GM15510 (cell line): ENCODE data around the gene LCN12.

Experiments
- POLR2A ChIP-seq: IDR thresholded peaks from 3 replicates; pipeline ENCODE4 v1.6.1; 2011; ENCODE audit warnings: borderline replicate concordance; ENCODE audit not compliant: insufficient read length; ENCODE audit errors: extremely low read depth

Gene LCN12

GRCh38 chr9:136965771-136966484, 13.9 kb downstream of the LCN12 start:
- TF ChIP-seq POLR2A, result no peak

- no peak for TF ChIP-seq POLR2A
Observed at GRCh38 chr9:136968333-136969127, 16.5 kb downstream of the LCN12 start.

GRCh38 chr9:136969150-136969549, 17.1 kb downstream of the LCN12 start:
- no peak for TF ChIP-seq POLR2A

GRCh38 chr9:136969774-136970173, 17.7 kb downstream of the LCN12 start:
- TF ChIP-seq POLR2A, result no peak

- no peak for TF ChIP-seq POLR2A
Observed at GRCh38 chr9:136970361-136970760, 18.3 kb downstream of the LCN12 start.

- TF ChIP-seq POLR2A, result no peak
Observed at GRCh38 chr9:136971746-136972145, 19.7 kb downstream of the LCN12 start.

GRCh38 chr9:136972335-136972734, 20.3 kb downstream of the LCN12 start:
- no peak for TF ChIP-seq POLR2A

- TF ChIP-seq POLR2A, result no peak
Observed at GRCh38 chr9:136972743-136973142, 20.7 kb downstream of the LCN12 start.

- no peak for TF ChIP-seq POLR2A
Observed at GRCh38 chr9:136973618-136974617, 21.8 kb downstream of the LCN12 start.

- no peak for TF ChIP-seq POLR2A
Observed at GRCh38 chr9:136974817-136975535, 22.9 kb downstream of the LCN12 start.

- TF ChIP-seq POLR2A, result no peak
Observed at GRCh38 chr9:136975644-136976043, 23.6 kb downstream of the LCN12 start.

GRCh38 chr9:136977223-136977622, 25.1 kb downstream of the LCN12 start, which contains the start of gene PTGDS:
TSS of gene PTGDS (plus strand) at chr9:136977504. CDS start at chr9:136977579, 75 bp downstream.
- no peak for TF ChIP-seq POLR2A

GRCh38 chr9:136977649-136978072, 25.6 kb downstream of the LCN12 start:
- no peak for TF ChIP-seq POLR2A
